MM.1S (cell line): ENCODE measurements around the gene HOXD11.

Experiments
- DNase-seq: peaks from one replicate; pipeline ENCODE4 v3.0.0-alpha.2; 2015
- H2AFZ ChIP-seq: fragments of 300-600 bp; sonication (generic); 2 replicates; pipeline ENCODE4 v1.6.0; 2016; ENCODE audit warnings: antibody characterized with exemption, low read length
- H3F3A ChIP-seq: fragments of 300-600 bp; sonication (generic); 2 replicates; pipeline ENCODE4 v1.6.1; 2016; ENCODE audit warnings: mild to moderate bottlenecking, antibody characterized with exemption, low read length, moderate library complexity, mixed read lengths; ENCODE audit not compliant: insufficient read depth
- H3K27ac ChIP-seq: fragments of 300-600 bp; sonication (generic); 2 replicates; pipeline ENCODE4 v1.5.1; 2016; ENCODE audit warnings: mild to moderate bottlenecking, low read length
- H3K27me3 ChIP-seq: fragments of 300-600 bp; sonication (generic); replicated peaks from 2 replicates; pipeline ENCODE4 v1.6.0; 2016; ENCODE audit warnings: low read length; ENCODE audit not compliant: insufficient read depth
- H3K36me3 ChIP-seq: fragments of 300-600 bp; sonication (generic); replicated peaks from 2 replicates; pipeline ENCODE4 v1.6.1; 2016; ENCODE audit warnings: mild to moderate bottlenecking, low read length, mixed read lengths; ENCODE audit not compliant: insufficient read depth
- H3K4me1 ChIP-seq: fragments of 300-600 bp; sonication (generic); 2 replicates; pipeline ENCODE4 v1.6.1; 2016; ENCODE audit warnings: low read length, mixed read lengths
- H3K4me2 ChIP-seq: fragments of 300-600 bp; sonication (generic); 2 replicates; pipeline ENCODE4 v1.6.0; 2016; ENCODE audit warnings: low read depth, low read length
- H3K4me3 ChIP-seq: fragments of 300-600 bp; sonication (generic); 2 replicates; pipeline ENCODE4 v1.5.1; 2016; ENCODE audit warnings: low read length, mixed read lengths
- H3K79me2 ChIP-seq: fragments of 300-600 bp; sonication (generic); 2 replicates; pipeline ENCODE4 v1.6.1; 2016; ENCODE audit warnings: mixed run types, low read length, mixed read lengths
- H3K9ac ChIP-seq: fragments of 300-600 bp; sonication (generic); 2 replicates; pipeline ENCODE4 v1.6.1; 2016; ENCODE audit warnings: low read length, mixed read lengths
- H3K9me2 ChIP-seq: fragments of 300-600 bp; sonication (generic); replicated peaks from 2 replicates; pipeline ENCODE4 v1.6.1; 2016; ENCODE audit warnings: mild to moderate bottlenecking, low read length, mixed read lengths; ENCODE audit not compliant: insufficient read depth
- H3K9me3 ChIP-seq: fragments of 300-600 bp; sonication (generic); replicated peaks from 2 replicates; pipeline ENCODE4 v1.6.1; 2016; ENCODE audit warnings: mild to moderate bottlenecking, low read length, mixed read lengths; ENCODE audit not compliant: insufficient read depth
- H4K20me1 ChIP-seq: fragments of 300-600 bp; sonication (generic); 2 replicates; pipeline ENCODE4 v1.6.1; 2016; ENCODE audit warnings: mild to moderate bottlenecking, low read length, moderate library complexity, mixed read lengths; ENCODE audit not compliant: insufficient read depth
- CTCF ChIP-seq: fragments of 300-600 bp; sonication (generic); IDR thresholded peaks from 2 replicates; pipeline ENCODE4 v1.5.1; 2016; ENCODE audit warnings: antibody characterized with exemption, low read length, mixed read lengths
- EZH2 ChIP-seq: fragments of 300-600 bp; sonication (generic); optimal IDR thresholded peaks from 2 replicates; pipeline ENCODE3; 2017; ENCODE audit warnings: low read depth, mild to moderate bottlenecking, antibody characterized with exemption, low read length, mixed read lengths
- EZH2phosphoT487 ChIP-seq: fragments of 300-600 bp; sonication (generic); IDR thresholded peaks from 2 replicates; pipeline ENCODE4 v1.6.1; 2018; ENCODE audit warnings: antibody characterized with exemption, low read length

HOXD11 gene

GRCh38 chr2:176151442-176152287, 44.6 kb downstream of the HOXD11 start, which contains the start of gene HOXD4:
TSS of gene HOXD4 (plus strand) at chr2:176151550. CDS start at chr2:176151634, 84 bp downstream.
- Histone ChIP-seq H2AFZ (no peak within 1 kb of the TSS), H3K9me2 (no peaks in the 10 kb centered on the region), H3K4me1 (no peaks in the 10 kb centered on the region), H3K36me3 (no peaks in the 10 kb centered on the region), H3K4me3 (no peak within 1 kb of the TSS), H3K27ac (no peak within 1 kb of the TSS), H4K20me1 (no peaks in the 10 kb centered on the region), H3K9me3 (no peaks in the 10 kb centered on the region), H3K27me3 (peaks cover 15% of the 10 kb centered on the region), H3K9ac (no peak within 1 kb of the TSS), H3K79me2 (no peaks in the 10 kb centered on the region), H3F3A (no peaks in the 10 kb centered on the region), H3K4me2 (no peak within 1 kb of the TSS)
- TF ChIP-seq EZH2 (no peak), EZH2phosphoT487 (no peak), CTCF (no peak)
- DNase-seq = no peak

GRCh38 chr2:176152350-176153181, 45.5 kb downstream of the HOXD11 start:
- no peak overlapping the region for H2AFZ ChIP-seq
- no peak for TF ChIP-seq EZH2
- no peak for TF ChIP-seq CTCF
- no peak for TF ChIP-seq EZH2phosphoT487
- H3K4me2 ChIP-seq = no peak overlapping the region
- H3K4me3 ChIP-seq = no peak overlapping the region
- H4K20me1 ChIP-seq = no peaks in the 10 kb centered on the region
- H3K27me3 ChIP-seq = peaks cover 15% of the 10 kb centered on the region
- H3K36me3 ChIP-seq = no peaks in the 10 kb centered on the region
- no peak overlapping the region for H3K27ac ChIP-seq
- H3K4me1 ChIP-seq = no peaks in the 10 kb centered on the region
- no peaks in the 10 kb centered on the region for H3K9me3 ChIP-seq
- no peaks in the 10 kb centered on the region for H3K79me2 ChIP-seq
- no peak overlapping the region for H3K9ac ChIP-seq
- H3F3A ChIP-seq = no peaks in the 10 kb centered on the region
- no peak for DNase-seq
- no peaks in the 10 kb centered on the region for H3K9me2 ChIP-seq

- DNase-seq = no peak
- Histone ChIP-seq H3F3A (no peaks in the 10 kb centered on the region), H3K4me3 (no peak overlapping the region), H3K27me3 (peaks cover 11% of the 10 kb centered on the region), H4K20me1 (no peaks in the 10 kb centered on the region), H3K9me3 (no peaks in the 10 kb centered on the region), H2AFZ (no peak overlapping the region), H3K9ac (no peak overlapping the region), H3K27ac (no peak overlapping the region), H3K9me2 (no peaks in the 10 kb centered on the region), H3K4me2 (no peak overlapping the region), H3K36me3 (no peaks in the 10 kb centered on the region), H3K79me2 (no peaks in the 10 kb centered on the region), H3K4me1 (no peaks in the 10 kb centered on the region)
- TF ChIP-seq CTCF (no peak), EZH2phosphoT487 (no peak), EZH2 (no peak)
Observed at GRCh38 chr2:176154576-176155252, 47.6 kb downstream of the HOXD11 start.
